GM18907 (cell line): ENCODE results near the gene NRAS.
A peak's percentile ranks its signal among the peaks of the same experiment; 100 is the strongest.

ENCODE experiments used
- ATAC-seq: cut with Tn5 transposase; IDR thresholded peaks from one replicate; pipeline ENCODE4 v1.9.1; 2021; ENCODE audit warnings: mild to moderate bottlenecking, moderate library complexity; ENCODE audit not compliant: unreplicated experiment

The NRAS gene

DNA sequence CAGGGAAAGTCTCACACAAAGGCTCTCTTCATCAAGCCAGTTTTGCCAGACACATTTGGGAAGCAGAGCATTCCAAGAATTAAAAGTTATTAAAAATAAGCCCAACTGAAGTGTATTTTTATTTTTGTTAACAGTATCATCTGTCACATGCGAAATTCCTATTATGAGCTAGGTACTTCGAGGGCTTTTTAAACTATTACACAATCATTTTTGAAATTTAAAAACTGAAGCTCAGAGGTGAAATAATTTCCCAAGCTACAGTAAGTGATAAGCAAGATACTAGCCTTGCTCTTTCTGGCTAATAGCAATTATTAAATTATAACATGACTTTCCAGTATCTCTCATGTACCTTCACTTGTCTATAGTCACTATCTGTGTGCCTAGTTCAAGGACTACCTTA is 12.0 kb upstream of the NRAS start:
- no peak for ATAC-seq

GRCh38 chr1:114725230-114725629 is 8.7 kb upstream of the NRAS start:
- no peak for ATAC-seq

GRCh38 chr1:114723915-114724314 is 7.3 kb upstream of the NRAS start:
- ATAC-seq, result no peak

DNA sequence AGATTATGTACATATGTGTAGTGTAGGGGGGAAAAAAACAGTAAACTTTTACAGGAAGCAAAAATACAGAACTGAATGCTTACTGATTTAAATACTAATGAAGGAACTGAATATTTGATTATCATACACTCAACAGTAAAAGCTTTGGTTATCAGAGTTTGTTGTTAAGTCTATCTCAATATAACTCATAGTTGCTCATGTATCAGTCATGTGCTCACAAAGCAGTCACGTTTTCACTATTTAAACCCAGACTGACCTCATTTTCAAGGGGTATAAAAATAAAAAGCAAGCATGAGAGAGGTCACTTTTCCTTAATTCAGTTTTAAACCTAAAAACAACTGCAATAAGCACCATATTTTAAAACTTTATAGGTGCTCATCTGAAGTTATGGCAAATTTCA is 6.9 kb upstream of the NRAS start:
- ATAC-seq, result no peak

GRCh38 chr1:114720492-114720891 is 3.9 kb upstream of the NRAS start:
- no peak for ATAC-seq

DNA sequence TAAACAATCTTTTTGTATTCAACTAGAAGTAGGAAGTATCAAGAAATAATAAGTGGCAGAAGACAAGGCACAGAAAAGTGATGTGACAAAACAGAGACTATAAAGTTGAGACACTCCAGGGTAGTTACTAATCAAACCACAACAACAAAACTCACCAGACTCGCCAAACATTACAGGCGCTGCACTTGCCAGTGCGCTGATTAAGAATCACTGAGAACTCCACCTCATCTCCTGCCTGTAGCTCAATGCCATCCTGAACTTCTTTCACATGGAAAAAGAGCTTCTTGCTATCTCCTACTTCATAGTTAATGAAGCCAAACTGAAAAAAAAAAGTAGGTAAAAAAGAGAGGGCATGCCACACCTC is 2.8 kb upstream of the NRAS start:
- no peak for ATAC-seq

GRCh38 chr1:114718661-114719423 is 2.3 kb upstream of the NRAS start:
- no peak for ATAC-seq

GRCh38 chr1:114715952-114716303 is 643 bp downstream of the NRAS start:
- ATAC-seq, result peak; percentile 2

DNA sequence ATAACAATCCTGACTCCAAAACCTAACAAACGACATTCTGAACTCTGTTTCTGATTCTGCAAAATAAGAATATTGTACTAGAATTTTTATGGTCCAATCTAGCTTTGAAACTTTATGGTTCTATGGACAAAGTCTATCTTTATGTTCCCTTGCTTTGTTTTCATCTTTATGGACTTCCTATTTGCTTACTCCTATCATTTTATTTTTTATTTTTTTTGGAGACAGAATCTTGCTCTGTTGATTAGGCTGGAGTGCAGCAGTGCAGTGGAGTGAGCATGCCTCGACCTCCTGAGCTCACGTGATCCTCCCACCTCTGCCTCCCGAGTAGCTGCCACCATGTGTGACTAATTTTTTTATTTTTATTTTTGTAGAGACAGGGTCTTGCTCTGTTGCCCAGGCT is 3.6 kb downstream of the NRAS start:
- ATAC-seq, result no peak

GRCh38 chr1:114710360-114710759 is 6.2 kb downstream of the NRAS start:
- ATAC-seq, result no peak

DNA sequence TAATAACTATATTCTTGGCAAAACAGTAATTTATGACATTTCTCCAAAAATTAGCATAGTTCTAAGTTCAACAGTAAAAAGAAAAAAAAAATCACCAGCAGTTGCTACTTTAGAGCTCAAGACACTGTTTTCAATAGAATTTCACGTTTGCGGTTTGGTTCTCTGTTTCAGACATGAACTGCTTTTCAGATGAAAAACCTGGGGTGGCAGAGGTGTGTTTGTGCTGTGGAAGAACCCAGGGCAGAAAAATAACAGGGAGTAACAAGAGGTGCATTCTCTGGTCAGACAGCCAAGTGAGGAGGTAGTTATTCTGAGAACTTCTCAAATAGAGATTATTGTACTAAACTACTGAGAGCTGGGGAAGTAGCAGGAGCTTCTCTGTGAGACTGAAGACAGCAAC is 9.0 kb downstream of the NRAS start:
- no peak for ATAC-seq

GRCh38 chr1:114703242-114703641 is 13.3 kb downstream of the NRAS start:
- ATAC-seq, result no peak

DNA sequence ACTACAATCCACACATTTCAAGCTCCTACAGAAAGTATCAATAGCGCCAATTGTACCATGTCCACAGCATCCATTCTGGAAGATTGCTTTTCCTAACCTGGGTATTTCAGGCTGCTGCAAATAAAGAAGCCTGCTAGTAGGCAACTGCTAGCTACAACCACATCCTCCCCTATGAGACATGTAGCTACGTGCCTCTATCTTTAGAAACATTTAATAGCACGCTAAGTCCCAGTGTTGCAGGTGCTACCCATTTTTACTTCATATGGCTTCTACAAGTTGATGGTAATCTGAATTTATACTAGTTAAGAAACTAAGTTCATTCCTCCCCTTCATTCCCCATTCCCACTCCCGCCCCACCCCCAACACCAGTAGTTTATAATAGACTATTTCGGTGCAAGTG is 13.8 kb downstream of the NRAS start:
- no peak for ATAC-seq

DNA sequence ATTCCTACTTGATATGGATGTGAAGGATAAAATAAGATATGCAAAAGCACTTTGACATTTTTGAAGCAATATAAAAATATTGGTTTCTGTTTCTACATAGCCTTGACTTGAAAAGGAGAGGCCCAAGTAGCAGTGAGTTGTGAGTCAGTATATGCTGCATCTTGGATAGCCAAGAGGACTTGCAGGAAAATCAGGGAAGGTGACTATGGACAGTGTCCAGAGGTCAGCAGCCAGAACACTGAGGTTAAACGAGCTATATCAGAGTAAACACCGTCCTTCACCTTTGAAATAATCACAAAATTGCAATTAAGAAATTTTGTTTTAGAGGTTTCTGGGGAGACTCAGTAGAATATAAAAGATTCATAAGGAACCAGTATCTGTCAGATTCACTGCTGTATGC is 14.6 kb downstream of the NRAS start:
- ATAC-seq, result no peak

GRCh38 chr1:114700036-114700600 is 16.5 kb downstream of the NRAS start:
- no peak for ATAC-seq

GRCh38 chr1:114696810-114697209 is 19.8 kb downstream of the NRAS start:
- no peak for ATAC-seq

DNA sequence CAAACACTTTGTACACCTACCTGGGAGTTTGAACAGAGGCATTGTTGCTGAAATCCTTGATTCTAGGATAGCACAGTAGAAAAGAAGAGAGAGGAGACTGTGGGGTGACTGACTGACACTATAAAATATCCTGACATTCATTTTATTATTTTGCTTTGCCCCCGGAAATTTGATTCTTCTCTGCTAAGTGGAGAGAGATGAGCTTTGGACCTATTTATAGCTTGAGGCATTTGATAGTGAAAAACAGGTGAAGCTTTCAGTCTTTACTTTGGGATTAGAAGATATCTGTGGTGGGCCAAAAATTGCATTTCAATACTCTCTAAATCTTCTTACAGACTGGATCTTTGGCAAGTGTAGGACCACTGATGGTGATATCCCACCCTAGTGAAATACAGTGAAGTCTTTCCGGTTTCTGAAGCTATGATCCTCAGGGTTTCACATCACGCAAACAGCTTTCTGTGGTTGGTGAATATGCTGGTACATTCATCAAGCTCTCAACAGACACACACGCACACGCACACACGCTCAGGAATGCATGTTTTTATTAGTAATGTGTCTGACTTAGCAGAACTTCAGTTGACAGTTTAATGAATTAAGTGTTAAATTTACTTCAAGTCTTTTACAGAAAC is 21.0 kb downstream of the NRAS start, which contains the start of gene AMPD1:
Gene AMPD1, minus strand, starts transcription at position 117 of the 629 bp plus-strand sequence. Its CDS starts 75 bp downstream, at position 42.
- ATAC-seq, result no peak

GRCh38 chr1:114694540-114695310 is 21.8 kb downstream of the NRAS start:
- ATAC-seq, result no peak

DNA sequence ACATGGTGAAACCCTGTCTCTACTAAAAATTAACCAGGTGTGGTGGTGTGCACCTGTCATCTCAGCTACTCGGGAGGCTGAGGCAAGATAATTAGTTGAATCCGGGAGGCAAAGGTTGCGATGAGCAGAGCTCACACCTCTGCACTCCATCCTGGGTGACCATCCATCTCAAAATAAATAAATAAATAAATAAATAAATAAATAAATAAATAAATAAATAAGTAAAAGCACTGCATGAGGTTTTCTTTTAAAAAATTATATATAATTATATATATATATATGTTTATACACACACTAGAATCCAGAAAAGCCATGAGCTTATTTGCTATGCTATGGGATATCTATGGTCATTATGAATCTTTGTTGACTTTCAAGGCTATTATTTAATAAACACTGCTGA is 23.6 kb downstream of the NRAS start:
- ATAC-seq, result no peak

DNA sequence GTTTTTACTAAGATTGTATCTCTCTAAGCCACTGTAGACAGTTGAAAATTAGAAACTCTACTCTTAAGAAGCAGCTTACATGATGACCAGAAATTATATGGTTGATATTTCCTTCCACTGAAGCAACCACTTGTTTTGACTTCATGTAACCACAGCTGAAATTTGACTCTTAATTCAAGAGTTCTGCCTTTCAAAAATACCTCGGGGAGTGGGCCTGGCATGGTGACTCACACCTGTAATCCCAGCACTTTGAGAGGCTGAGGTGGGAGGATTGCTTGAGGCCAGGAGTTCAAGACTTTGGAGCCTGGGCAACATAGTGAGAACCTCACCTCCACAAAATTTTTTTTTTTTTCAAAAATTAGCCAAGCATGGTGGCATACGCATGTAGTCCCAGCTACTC is 25.5 kb downstream of the NRAS start:
- ATAC-seq, result no peak

DNA sequence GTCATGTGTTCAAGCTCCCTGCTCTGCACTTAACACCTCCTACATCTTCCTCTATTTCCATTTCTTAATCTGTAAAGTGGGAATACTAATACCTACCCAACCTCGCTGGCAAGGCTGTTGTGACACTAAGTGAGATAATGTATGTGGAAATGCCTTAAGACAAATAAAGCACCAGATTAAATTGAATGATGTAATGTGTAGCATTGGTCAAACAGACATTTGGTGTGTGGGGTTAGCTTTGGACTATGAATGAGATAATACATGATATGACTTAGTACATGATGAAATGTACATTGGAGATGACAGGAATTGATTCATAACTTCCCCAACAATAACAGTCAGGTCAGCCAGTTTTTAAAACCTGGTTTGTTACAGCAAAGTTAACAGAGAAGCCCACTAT is 26.4 kb downstream of the NRAS start:
- ATAC-seq, result no peak

DNA sequence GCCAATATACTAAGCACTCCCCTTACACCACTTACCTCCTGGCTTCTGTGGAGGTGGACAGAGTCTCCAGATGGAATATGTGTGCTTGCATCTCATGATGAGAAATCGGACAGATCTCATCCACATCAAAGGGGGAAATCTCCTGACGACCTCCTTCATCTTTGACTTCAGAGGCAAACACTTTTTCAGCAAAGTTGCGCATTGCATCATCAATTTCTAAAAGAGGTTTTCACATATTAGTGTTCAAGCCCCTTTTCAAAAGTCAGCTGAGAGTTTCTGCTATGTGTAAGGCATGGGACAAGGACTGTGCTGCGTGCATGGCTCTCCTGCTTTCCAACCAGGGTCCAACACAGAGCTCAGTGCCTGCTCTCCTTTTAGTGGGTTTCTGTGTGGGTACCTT is 28.0 kb downstream of the NRAS start:
- ATAC-seq, result no peak
